Adrenal gland (tissue), 5 donors: ENCODE results near the gene NEO1.

Source experiments
- POLR2A ChIP-seq, 2 donors: fragments of 450-650 bp; IDR thresholded peaks; one replicate each; pipeline ENCODE4 v1.6.1; 2017; ENCODE audit warnings: antibody characterized with exemption in 2 of 2, mild to moderate bottlenecking in 2 of 2, moderate library complexity in 1 of 2
- TF ChIP-seq, protein P1 (sequence below), 6 experiments: fragments of 450-650 bp in 4 of 6; fragments of 200-600 bp in 2 of 6; sonication (generic) in 1 of 6; IDR thresholded peaks; 1 replicate in 5 of 6; 2 replicates in 1 of 6; pipeline versions ENCODE4 v1.5.1 to v1.8.0; 2016 to 2021; ENCODE audit warnings: antibody characterized with exemption in 6 of 6, mild to moderate bottlenecking in 2 of 6, moderate library complexity in 1 of 6
- donor health status: DM: no; HTN: no; CAD: no.

DNA sequence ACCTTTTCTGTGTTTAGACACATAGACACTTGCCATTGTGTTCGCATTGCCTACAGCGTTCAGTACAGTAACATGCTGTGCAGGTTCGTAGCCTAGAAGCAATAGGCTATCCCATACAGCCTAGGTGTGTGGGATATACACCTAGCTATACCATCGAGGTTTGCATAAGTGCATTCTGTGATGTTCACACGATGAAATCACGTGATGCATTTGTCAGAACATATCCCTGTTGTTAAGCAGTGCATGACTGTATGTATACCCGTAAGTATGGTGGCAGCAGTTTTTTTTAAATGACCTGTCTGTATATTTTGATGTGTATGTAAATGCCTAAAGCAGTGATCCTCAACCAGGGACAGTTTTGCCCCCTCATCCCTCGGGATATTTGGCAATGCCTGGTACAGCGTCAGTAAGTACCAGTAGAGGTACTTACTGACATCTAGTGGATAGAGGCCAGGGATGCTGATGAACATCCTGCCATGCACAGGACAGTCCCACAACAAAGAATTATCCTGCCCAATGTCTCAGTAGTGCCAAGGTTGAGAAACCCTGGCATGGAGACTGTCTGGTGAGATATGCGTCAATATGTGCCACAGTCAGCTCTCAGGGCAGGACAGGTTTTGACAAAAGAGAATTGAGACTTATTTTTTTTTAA lies 187.4 kb downstream of the NEO1 start:
- TF ChIP-seq, protein P1, sequence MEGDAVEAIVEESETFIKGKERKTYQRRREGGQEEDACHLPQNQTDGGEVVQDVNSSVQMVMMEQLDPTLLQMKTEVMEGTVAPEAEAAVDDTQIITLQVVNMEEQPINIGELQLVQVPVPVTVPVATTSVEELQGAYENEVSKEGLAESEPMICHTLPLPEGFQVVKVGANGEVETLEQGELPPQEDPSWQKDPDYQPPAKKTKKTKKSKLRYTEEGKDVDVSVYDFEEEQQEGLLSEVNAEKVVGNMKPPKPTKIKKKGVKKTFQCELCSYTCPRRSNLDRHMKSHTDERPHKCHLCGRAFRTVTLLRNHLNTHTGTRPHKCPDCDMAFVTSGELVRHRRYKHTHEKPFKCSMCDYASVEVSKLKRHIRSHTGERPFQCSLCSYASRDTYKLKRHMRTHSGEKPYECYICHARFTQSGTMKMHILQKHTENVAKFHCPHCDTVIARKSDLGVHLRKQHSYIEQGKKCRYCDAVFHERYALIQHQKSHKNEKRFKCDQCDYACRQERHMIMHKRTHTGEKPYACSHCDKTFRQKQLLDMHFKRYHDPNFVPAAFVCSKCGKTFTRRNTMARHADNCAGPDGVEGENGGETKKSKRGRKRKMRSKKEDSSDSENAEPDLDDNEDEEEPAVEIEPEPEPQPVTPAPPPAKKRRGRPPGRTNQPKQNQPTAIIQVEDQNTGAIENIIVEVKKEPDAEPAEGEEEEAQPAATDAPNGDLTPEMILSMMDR (IDR thresholded peaks at IDR 0.05), result no peak
- no peak for TF ChIP-seq POLR2A (IDR thresholded peaks at IDR 0.05)
